ENCODE data around the gene CYBC1. TPM values are rescaled to one million over a fixed set of nuclear protein-coding genes. Genes with fewer than 3 reads are reported as not detected.

CYBC1 gene
- total RNA-seq, 1 experiment from 2014 or later = 71.7 TPM

DNA sequence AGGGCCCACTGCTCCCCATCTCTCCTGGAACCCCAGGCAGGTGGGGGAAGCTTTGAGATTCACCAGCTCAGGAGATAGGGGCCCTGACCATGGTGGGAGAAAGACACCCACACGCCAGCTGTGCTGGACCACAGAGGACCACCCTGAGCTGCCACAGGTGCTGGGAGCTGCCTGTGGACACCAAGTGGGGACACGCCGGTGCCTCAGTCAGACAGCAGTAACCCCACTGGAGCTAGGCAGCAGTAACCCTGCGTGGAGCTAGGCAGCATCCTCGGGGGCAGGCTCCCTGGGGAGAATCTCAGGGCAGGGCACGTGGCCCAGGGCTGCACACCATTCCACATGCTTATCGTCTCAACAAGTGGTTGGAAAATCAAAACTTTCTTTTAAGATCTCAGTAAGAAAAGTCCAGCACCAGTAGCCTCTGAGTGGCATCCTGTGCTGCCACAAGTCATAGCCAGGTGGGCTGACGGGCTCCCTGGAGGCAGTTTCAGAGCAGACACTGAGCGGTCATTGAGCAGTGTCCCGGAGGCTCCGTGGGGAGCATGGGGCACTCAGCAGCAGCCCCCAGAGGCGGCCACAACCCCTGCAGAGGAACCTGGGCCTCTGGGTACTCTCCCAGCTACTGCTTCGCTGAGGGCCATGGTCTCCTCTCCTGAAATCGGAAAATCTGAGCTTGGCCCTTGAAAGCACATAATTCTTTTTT is 40.4 kb downstream of the CYBC1 start:
- CTCF ChIA-PET = interaction anchor here (0.6 to 1.5 kb wide), 5 partner anchors 15 to 54 kb away, joined by 3 to 5 read pairs (median 3); no protein-coding TSS in a partner anchor
- peaks cover 2% of the 10 kb centered on the region; the same call in 1 of the 2 replicates for H3K36me3 Mint-ChIP-seq
- peaks cover 7% of the 10 kb centered on the region for H3K4me1 Mint-ChIP-seq
- ATAC-seq (no peak), DNase-seq (ENCODE audit: low spot score) (no peak)
- H3K9me3 Mint-ChIP-seq = no peaks in the 10 kb centered on the region
- POLR2A ChIA-PET = no interaction called here
- no peak for TF ChIP-seq NFATC4 (CRISPR knock-in tag; IDR thresholded peaks at IDR 0.05)
- TF ChIP-seq, protein P1, sequence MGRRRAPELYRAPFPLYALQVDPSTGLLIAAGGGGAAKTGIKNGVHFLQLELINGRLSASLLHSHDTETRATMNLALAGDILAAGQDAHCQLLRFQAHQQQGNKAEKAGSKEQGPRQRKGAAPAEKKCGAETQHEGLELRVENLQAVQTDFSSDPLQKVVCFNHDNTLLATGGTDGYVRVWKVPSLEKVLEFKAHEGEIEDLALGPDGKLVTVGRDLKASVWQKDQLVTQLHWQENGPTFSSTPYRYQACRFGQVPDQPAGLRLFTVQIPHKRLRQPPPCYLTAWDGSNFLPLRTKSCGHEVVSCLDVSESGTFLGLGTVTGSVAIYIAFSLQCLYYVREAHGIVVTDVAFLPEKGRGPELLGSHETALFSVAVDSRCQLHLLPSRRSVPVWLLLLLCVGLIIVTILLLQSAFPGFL (CRISPR knock-in tag; IDR thresholded peaks at IDR 0.05; ENCODE audit: borderline replicate concordance) = no peak
- TF ChIP-seq, protein P2, sequence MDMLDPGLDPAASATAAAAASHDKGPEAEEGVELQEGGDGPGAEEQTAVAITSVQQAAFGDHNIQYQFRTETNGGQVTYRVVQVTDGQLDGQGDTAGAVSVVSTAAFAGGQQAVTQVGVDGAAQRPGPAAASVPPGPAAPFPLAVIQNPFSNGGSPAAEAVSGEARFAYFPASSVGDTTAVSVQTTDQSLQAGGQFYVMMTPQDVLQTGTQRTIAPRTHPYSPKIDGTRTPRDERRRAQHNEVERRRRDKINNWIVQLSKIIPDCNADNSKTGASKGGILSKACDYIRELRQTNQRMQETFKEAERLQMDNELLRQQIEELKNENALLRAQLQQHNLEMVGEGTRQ (CRISPR knock-in tag; IDR thresholded peaks at IDR 0.05) = no peak
- no peak for TF ChIP-seq ATF1 (CRISPR knock-in tag; IDR thresholded peaks at IDR 0.05)
- TF ChIP-seq, protein P3, sequence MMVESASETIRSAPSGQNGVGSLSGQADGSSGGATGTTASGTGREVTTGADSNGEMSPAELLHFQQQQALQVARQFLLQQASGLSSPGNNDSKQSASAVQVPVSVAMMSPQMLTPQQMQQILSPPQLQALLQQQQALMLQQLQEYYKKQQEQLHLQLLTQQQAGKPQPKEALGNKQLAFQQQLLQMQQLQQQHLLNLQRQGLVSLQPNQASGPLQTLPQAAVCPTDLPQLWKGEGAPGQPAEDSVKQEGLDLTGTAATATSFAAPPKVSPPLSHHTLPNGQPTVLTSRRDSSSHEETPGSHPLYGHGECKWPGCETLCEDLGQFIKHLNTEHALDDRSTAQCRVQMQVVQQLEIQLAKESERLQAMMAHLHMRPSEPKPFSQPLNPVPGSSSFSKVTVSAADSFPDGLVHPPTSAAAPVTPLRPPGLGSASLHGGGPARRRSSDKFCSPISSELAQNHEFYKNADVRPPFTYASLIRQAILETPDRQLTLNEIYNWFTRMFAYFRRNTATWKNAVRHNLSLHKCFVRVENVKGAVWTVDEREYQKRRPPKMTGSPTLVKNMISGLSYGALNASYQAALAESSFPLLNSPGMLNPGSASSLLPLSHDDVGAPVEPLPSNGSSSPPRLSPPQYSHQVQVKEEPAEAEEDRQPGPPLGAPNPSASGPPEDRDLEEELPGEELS (CRISPR knock-in tag; IDR thresholded peaks at IDR 0.05) = no peak
- TF ChIP-seq, protein P4, sequence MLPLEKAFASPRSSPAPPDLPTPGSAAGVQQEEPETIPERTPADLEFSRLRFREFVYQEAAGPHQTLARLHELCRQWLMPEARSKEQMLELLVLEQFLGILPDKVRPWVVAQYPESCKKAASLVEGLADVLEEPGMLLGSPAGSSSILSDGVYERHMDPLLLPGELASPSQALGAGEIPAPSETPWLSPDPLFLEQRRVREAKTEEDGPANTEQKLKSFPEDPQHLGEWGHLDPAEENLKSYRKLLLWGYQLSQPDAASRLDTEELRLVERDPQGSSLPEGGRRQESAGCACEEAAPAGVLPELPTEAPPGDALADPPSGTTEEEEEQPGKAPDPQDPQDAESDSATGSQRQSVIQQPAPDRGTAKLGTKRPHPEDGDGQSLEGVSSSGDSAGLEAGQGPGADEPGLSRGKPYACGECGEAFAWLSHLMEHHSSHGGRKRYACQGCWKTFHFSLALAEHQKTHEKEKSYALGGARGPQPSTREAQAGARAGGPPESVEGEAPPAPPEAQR (CRISPR knock-in tag; IDR thresholded peaks at IDR 0.05) = no peak
- no peak for TF ChIP-seq SMAD3 (CRISPR knock-in tag; IDR thresholded peaks at IDR 0.05; ENCODE audit: borderline replicate concordance)
- TF ChIP-seq, protein P5, sequence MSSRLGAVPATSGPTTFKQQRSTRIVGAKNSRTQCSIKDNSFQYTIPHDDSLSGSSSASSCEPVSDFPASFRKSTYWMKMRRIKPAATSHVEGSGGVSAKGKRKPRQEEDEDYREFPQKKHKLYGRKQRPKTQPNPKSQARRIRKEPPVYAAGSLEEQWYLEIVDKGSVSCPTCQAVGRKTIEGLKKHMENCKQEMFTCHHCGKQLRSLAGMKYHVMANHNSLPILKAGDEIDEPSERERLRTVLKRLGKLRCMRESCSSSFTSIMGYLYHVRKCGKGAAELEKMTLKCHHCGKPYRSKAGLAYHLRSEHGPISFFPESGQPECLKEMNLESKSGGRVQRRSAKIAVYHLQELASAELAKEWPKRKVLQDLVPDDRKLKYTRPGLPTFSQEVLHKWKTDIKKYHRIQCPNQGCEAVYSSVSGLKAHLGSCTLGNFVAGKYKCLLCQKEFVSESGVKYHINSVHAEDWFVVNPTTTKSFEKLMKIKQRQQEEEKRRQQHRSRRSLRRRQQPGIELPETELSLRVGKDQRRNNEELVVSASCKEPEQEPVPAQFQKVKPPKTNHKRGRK (CRISPR knock-in tag; IDR thresholded peaks at IDR 0.05; ENCODE audit: borderline replicate concordance) = no peak
- no peak for TF ChIP-seq PRRX2 (CRISPR knock-in tag; IDR thresholded peaks at IDR 0.05)
- TF ChIP-seq ZNF263 (CRISPR knock-in tag; IDR thresholded peaks at IDR 0.05; ENCODE audit: low read depth) = no peak
- H3K27me3 Mint-ChIP-seq (ENCODE audit: low read depth) = no peaks in the 10 kb centered on the region
- no peak overlapping the region for H3K4me3 Mint-ChIP-seq
- H3K27ac Mint-ChIP-seq = no peak overlapping the region

DNA sequence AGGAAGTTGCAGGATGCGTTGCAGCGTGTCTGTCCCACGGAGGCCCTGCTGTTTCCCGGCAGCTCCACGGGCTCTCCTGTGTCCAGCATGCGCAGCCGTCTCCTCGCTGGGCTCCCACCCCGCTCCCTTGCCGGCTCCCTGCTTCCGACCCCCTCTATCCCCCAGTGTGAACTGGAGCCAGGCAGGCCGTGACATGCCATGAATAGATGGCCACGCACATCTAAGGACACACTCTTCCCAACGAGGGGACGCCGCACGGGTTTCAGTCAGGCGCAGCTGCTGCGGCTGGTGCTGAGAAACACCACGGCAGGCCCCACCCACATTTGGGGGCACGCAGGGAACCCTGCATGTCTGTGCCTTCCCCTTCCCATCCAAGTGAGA is 41.6 kb downstream of the CYBC1 start:
- CTCF ChIA-PET = interaction anchor here (0.6 to 1.5 kb wide), 3 partner anchors 16 to 56 kb away, joined by 3 to 5 read pairs (median 3); no protein-coding TSS in a partner anchor
- no peaks in the 10 kb centered on the region for H3K4me1 Mint-ChIP-seq
- no peak for ATAC-seq
- no peaks in the 10 kb centered on the region for H3K27me3 Mint-ChIP-seq (ENCODE audit: low read depth)
- POLR2A ChIA-PET = interaction anchor here (0.6 kb wide), 1 partner anchor 74 kb away, joined by 12 read pairs; no protein-coding TSS in a partner anchor
- peaks cover 2% of the 10 kb centered on the region; the same call in 1 of the 2 replicates for H3K36me3 Mint-ChIP-seq
- DNase-seq (ENCODE audit: low spot score) = no peak
- H3K9me3 Mint-ChIP-seq = no peaks in the 10 kb centered on the region
- H3K27ac Mint-ChIP-seq = peak overlapping the region; percentile 68; the same call in 1 of the 2 replicates
- no peak overlapping the region for H3K4me3 Mint-ChIP-seq
- TF ChIP-seq, protein P6, sequence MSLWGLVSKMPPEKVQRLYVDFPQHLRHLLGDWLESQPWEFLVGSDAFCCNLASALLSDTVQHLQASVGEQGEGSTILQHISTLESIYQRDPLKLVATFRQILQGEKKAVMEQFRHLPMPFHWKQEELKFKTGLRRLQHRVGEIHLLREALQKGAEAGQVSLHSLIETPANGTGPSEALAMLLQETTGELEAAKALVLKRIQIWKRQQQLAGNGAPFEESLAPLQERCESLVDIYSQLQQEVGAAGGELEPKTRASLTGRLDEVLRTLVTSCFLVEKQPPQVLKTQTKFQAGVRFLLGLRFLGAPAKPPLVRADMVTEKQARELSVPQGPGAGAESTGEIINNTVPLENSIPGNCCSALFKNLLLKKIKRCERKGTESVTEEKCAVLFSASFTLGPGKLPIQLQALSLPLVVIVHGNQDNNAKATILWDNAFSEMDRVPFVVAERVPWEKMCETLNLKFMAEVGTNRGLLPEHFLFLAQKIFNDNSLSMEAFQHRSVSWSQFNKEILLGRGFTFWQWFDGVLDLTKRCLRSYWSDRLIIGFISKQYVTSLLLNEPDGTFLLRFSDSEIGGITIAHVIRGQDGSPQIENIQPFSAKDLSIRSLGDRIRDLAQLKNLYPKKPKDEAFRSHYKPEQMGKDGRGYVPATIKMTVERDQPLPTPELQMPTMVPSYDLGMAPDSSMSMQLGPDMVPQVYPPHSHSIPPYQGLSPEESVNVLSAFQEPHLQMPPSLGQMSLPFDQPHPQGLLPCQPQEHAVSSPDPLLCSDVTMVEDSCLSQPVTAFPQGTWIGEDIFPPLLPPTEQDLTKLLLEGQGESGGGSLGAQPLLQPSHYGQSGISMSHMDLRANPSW (CRISPR knock-in tag; conservative IDR thresholded peaks at IDR 0.05; ENCODE audit: low read depth) = no peak
- TF ChIP-seq, protein P7, sequence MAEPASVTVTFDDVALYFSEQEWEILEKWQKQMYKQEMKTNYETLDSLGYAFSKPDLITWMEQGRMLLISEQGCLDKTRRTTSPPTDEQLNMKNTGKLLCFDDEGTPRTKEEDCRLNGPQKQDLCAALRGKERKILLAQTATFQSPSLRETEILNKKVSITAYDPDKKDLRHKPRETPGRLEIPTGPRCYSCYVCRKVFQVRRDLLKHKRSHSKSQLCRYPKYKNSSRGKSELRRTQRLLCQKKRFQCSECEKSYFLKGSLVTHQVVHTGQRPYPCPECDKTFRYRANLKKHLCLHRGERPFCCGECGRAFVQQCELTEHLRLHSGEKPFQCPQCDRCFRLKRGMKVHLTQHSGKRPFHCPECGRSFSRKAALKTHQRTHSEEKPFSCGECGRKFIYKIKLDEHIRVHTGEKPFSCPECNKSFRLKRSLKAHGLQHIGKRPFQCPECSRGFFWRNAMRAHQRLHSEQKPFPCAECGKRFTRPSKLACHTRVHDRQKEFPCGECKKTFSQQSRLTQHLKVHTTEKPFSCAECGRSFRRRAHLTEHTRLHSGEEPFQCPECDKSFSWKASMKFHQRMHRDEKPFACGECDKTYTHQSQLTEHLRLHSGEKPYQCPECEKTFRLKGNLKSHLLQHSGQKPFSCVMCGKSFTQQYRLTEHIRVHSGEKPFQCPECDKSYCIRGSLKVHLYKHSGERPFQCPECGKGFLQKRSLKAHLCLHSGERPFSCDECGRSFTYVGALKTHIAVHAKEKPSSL (CRISPR knock-in tag; conservative IDR thresholded peaks at IDR 0.05) = no peak
- TF ChIP-seq FOXK1 (CRISPR knock-in tag; IDR thresholded peaks at IDR 0.05) (no peak), TEAD1 (CRISPR knock-in tag; IDR thresholded peaks at IDR 0.05) (no peak), JUN (CRISPR knock-in tag; IDR thresholded peaks at IDR 0.05) (no peak)
- TF ChIP-seq, protein P3 (CRISPR knock-in tag; IDR thresholded peaks at IDR 0.05) = no peak

All from WTC11 (cell line).